PFSK-1 (cell line): Measurements from ENCODE around the gene TIMP3.

Source experiments
- FOXP2 ChIP-seq: optimal IDR thresholded peaks from 2 replicates; pipeline ENCODE3; 2011; ENCODE audit warnings: borderline replicate concordance, control low read depth, inconsistent platforms; ENCODE audit not compliant: insufficient read depth; ENCODE audit errors: extremely low read length, extremely low read depth
- POLR2AphosphoS5 ChIP-seq: IDR thresholded peaks from 2 replicates; pipeline ENCODE4 v1.6.1; 2012; ENCODE audit warnings: low read depth, mild to moderate bottlenecking, control low read depth, low read length, moderate library complexity
- SIN3A ChIP-seq: IDR thresholded peaks from 2 replicates; pipeline ENCODE4 v1.6.1; 2012; ENCODE audit warnings: mild to moderate bottlenecking, low read length, moderate library complexity, borderline replicate concordance; ENCODE audit not compliant: insufficient read depth
- TAF1 ChIP-seq: IDR thresholded peaks from 2 replicates; pipeline ENCODE4 v1.6.1; 2012; ENCODE audit warnings: low read length, control low read depth, borderline replicate concordance; ENCODE audit not compliant: insufficient read depth
- TF ChIP-seq, protein P1 (sequence below), 2 experiments: IDR thresholded peaks; 2 replicates each; pipeline versions ENCODE4 v1.6.1 to v1.8.0; 2011 to 2012; ENCODE audit warnings: low read depth in 2 of 2, low read length in 2 of 2, control low read depth in 1 of 2, inconsistent platforms in 1 of 2, mild to moderate bottlenecking in 1 of 2, moderate library complexity in 1 of 2; ENCODE audit not compliant: insufficient read depth in 1 of 2

The TIMP3 gene

GRCh38 chr22:32846780-32847491 lies 45.4 kb downstream of the TIMP3 start:
- TF ChIP-seq TAF1 (no peak), SIN3A (no peak), POLR2AphosphoS5 (no peak), FOXP2 (no peak)
- TF ChIP-seq, protein P1, sequence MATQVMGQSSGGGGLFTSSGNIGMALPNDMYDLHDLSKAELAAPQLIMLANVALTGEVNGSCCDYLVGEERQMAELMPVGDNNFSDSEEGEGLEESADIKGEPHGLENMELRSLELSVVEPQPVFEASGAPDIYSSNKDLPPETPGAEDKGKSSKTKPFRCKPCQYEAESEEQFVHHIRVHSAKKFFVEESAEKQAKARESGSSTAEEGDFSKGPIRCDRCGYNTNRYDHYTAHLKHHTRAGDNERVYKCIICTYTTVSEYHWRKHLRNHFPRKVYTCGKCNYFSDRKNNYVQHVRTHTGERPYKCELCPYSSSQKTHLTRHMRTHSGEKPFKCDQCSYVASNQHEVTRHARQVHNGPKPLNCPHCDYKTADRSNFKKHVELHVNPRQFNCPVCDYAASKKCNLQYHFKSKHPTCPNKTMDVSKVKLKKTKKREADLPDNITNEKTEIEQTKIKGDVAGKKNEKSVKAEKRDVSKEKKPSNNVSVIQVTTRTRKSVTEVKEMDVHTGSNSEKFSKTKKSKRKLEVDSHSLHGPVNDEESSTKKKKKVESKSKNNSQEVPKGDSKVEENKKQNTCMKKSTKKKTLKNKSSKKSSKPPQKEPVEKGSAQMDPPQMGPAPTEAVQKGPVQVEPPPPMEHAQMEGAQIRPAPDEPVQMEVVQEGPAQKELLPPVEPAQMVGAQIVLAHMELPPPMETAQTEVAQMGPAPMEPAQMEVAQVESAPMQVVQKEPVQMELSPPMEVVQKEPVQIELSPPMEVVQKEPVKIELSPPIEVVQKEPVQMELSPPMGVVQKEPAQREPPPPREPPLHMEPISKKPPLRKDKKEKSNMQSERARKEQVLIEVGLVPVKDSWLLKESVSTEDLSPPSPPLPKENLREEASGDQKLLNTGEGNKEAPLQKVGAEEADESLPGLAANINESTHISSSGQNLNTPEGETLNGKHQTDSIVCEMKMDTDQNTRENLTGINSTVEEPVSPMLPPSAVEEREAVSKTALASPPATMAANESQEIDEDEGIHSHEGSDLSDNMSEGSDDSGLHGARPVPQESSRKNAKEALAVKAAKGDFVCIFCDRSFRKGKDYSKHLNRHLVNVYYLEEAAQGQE (IDR thresholded peaks at IDR 0.05; ENCODE audit: insufficient read depth in 1 of 2, low read depth in 2 of 2, low read length in 2 of 2) = no peak

GRCh38 chr22:32848226-32848625 lies 46.7 kb downstream of the TIMP3 start:
- TF ChIP-seq SIN3A = no peak
- TF ChIP-seq, protein P1 (IDR thresholded peaks at IDR 0.05; ENCODE audit: insufficient read depth in 1 of 2, low read depth in 2 of 2, low read length in 2 of 2) = no peak
- no peak for TF ChIP-seq TAF1
- TF ChIP-seq FOXP2 = no peak
- no peak for TF ChIP-seq POLR2AphosphoS5

GRCh38 chr22:32849501-32849900 lies 48.0 kb downstream of the TIMP3 start:
- TF ChIP-seq TAF1 (no peak), SIN3A (no peak), POLR2AphosphoS5 (no peak)

DNA sequence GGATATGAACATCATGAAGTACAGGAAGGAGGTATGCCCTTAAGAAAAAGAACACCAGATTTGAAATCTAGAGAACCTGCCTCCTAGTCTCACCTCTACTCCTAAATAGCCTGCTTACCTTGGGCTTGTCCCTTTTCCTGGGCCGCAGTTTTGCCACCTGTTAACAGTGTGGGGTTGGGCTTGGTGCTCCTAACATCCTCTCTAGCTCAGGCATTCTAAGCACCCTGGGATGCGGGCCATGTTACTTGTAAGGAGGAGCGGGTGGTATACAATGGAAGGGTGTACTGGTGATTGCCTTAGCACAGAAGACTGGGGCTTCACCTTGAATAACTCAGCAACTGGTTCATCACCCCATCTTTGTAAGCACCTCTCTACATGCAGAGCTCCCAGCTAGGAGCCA lies 48.7 kb downstream of the TIMP3 start:
- no peak for TF ChIP-seq POLR2AphosphoS5

- TF ChIP-seq, protein P1 (IDR thresholded peaks at IDR 0.05; ENCODE audit: insufficient read depth in 1 of 2, low read depth in 2 of 2, low read length in 2 of 2) = no peak
- no peak for TF ChIP-seq TAF1
- no peak for TF ChIP-seq SIN3A
Observed at GRCh38 chr22:32850591-32851517, 49.3 kb downstream of the TIMP3 start.

- no peak for TF ChIP-seq FOXP2
- no peak for TF ChIP-seq SIN3A
- TF ChIP-seq TAF1 = no peak
- TF ChIP-seq, protein P1 (IDR thresholded peaks at IDR 0.05; ENCODE audit: insufficient read depth in 1 of 2, low read depth in 2 of 2, low read length in 2 of 2) = no peak
- TF ChIP-seq POLR2AphosphoS5 = no peak
Observed at GRCh38 chr22:32852395-32853251, 51.1 kb downstream of the TIMP3 start.
